GM19328 (cell line): ENCODE data around the gene IFIT1B.
"Not testable (repeated sequence)": the region's sequence is repeated elsewhere in the genome, so short reads cannot be mapped to it uniquely, and the experiment has no call there.

Source experiments
- ATAC-seq: cut with Tn5 transposase; IDR thresholded peaks from one replicate; pipeline ENCODE4 v1.9.1; 2021; ENCODE audit warnings: mild to moderate bottlenecking, moderate library complexity; ENCODE audit not compliant: unreplicated experiment

IFIT1B gene

DNA sequence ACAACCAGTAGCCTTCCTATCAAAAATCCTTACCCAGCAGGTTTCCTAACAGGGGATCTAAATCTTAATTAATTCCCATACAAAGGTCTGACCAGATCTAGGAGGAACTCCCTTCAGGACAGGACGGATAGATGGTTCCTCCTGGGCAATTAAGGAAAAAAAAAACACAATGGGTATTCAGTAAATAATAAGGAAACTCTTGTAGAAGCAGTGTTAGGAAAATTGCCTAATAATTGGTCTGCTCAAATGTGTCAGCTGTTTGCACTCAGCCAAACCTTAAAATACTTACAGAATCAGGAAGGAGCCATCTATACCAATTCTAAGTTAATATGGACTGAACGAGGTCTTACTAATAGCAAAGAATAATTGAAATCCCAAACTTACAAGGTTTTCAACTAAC, 33.3 kb downstream of the IFIT1B start:
- ATAC-seq, result not testable (repeated sequence)

DNA sequence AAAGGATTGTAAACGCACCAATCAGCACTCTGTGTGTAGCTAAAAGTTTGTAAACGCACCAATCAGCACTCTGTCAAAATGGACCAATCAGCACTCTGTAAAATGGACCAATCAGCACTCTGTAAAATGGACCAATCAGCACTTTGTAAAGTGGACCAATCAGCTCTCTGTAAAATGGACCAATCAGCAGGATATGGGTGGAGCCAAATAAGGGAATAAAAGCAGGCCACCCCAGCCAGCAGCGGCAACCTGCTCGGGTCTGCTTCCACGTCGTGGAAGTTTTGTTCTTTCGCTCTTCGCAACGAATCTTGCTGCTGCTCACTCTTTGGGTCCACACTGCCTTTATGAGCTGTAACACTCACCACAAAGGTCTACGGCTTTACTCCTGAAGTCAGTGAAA, 34.4 kb downstream of the IFIT1B start:
- ATAC-seq, result not testable (repeated sequence)

GRCh38 chr10:89413398-89413912, 35.6 kb downstream of the IFIT1B start:
- no peak for ATAC-seq

GRCh38 chr10:89414146-89414878, 36.5 kb downstream of the IFIT1B start, which contains the start of gene IFIT5:
Gene IFIT5 (plus strand): TSS chr10:89414568. CDS start chr10:89414799, 231 bp downstream.
- ATAC-seq, result peak; percentile 73

DNA sequence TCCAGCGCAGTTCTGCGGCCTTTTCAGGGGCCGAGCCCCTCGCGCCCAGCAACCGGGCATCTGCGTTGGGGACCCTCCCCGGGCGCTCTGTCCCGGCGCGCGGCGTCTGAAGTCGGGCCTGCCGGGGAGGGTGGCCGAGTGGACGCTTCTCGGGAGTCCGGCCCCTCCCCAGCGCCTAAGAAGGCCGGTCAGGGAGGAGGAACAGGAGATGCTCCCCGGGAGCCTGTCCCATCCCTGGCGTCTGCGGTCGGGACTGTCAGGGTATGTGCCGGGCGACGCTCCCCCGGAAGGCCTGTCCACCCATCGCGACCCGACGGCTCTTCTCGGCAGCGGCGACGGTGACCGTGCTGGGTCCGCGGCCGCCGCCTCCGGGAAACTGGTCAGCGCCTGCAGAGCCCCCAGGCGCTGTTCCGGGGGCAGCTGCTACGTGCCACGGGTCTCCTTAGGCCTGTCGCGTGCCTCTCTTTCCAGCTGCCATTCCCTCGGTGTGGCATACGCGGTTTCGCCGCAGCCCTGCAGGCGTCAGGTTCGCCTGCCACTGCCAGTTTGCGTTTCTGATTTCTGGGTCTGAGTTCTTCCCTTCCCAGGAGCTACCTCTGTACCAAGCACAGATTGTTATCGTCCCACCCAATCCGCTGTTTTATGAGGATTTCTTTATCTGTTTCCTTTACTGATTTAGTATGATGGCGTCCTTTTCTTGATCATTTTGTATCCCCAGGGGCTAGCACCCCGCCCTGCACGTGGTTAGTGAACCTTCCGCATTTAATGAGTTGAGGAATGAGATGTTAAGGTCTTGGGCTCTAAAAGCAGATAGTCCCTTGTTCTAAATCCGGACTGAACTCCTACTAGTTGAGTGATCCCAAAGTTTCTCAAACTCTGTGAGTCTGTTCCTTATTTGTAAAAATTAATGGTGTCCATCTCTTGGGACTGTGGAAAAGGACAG, 37.3 kb downstream of the IFIT1B start:
- ATAC-seq, result peak; percentile 28

GRCh38 chr10:89416465-89416864, 38.6 kb downstream of the IFIT1B start:
- ATAC-seq, result no peak

GRCh38 chr10:89419548-89419947, 41.7 kb downstream of the IFIT1B start:
- no peak for ATAC-seq

GRCh38 chr10:89421018-89421476, 43.2 kb downstream of the IFIT1B start:
- ATAC-seq, result no peak

GRCh38 chr10:89425000-89425399, 47.1 kb downstream of the IFIT1B start:
- ATAC-seq, result no peak

- ATAC-seq, result no peak
Observed at GRCh38 chr10:89426230-89426868, 48.5 kb downstream of the IFIT1B start.

GRCh38 chr10:89427629-89428028, 49.8 kb downstream of the IFIT1B start:
- no peak for ATAC-seq

DNA sequence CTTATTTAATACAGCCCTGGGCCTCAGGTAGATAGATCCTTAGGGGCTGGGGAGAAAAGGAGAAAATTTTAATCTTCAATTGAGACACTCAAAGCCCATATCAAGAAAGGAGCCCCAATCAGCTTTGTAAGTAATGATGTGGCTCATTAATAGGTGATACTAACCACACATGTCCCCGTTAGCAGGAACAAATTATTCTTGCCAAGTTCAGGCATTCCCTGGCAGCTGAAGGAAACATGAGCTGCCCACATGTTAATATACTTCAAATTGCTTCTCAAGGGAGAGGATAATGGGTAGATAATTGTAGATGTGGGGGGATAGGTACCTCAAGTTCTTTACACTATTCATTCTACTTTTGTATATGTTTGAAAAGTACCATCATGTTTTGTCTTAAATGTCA, 51.0 kb downstream of the IFIT1B start:
- no peak for ATAC-seq

- ATAC-seq, result no peak
Observed at GRCh38 chr10:89431977-89432376, 54.1 kb downstream of the IFIT1B start.
